Keratinocyte (primary cell): ENCODE results near the gene POLR2J3.
"Not testable (repeated sequence)": the region's sequence is repeated elsewhere in the genome, so short reads cannot be mapped to it uniquely, and the experiment has no call there.

Experiments
- EZH2 ChIP-seq: IDR thresholded peaks from one replicate; pipeline ENCODE4 v1.6.1; 2012; ENCODE audit warnings: inconsistent platforms, mild to moderate bottlenecking, low read length, moderate library complexity
- TF ChIP-seq, protein P1 (sequence below), 3 experiments: IDR thresholded peaks in 1 of 3; conservative IDR thresholded peaks in 1 of 3; optimal IDR thresholded peaks in 1 of 3; 2 replicates in 2 of 3; 3 replicates in 1 of 3; pipeline versions ENCODE3 to v1.5.1; 2011; ENCODE audit warnings: low read length in 3 of 3, mild to moderate bottlenecking in 3 of 3, moderate library complexity in 2 of 3, control low read depth in 1 of 3, inconsistent platforms in 1 of 3; ENCODE audit not compliant: insufficient read depth in 2 of 3; ENCODE audit errors: extremely low read depth in 1 of 3

DNA sequence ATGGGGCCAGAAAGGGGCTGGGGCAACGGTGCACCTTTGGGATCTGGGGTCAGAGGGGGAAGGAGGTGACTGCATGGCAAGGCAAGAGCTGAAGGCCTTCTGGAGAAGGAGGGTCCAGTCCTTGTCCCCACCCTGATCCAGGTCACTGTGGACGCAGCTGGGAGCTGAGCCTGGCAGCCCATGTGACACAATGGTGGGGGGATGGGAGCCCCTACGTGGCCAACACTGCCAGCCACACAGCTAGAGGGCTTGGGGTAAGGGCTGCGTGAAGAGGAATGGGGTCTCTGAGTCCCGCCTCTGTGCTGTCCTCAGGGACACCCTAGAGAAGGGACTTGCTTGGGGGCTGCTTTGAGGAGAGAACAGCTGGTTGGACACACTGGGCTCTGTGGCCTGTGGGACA lies 9.3 kb upstream of the POLR2J3 start:
- TF ChIP-seq, protein P1, sequence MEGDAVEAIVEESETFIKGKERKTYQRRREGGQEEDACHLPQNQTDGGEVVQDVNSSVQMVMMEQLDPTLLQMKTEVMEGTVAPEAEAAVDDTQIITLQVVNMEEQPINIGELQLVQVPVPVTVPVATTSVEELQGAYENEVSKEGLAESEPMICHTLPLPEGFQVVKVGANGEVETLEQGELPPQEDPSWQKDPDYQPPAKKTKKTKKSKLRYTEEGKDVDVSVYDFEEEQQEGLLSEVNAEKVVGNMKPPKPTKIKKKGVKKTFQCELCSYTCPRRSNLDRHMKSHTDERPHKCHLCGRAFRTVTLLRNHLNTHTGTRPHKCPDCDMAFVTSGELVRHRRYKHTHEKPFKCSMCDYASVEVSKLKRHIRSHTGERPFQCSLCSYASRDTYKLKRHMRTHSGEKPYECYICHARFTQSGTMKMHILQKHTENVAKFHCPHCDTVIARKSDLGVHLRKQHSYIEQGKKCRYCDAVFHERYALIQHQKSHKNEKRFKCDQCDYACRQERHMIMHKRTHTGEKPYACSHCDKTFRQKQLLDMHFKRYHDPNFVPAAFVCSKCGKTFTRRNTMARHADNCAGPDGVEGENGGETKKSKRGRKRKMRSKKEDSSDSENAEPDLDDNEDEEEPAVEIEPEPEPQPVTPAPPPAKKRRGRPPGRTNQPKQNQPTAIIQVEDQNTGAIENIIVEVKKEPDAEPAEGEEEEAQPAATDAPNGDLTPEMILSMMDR (optimal IDR thresholded peaks at IDR 0.05 in 1 of 3, IDR thresholded peaks at IDR 0.05 in 1 of 3, conservative IDR thresholded peaks at IDR 0.05 in 1 of 3; ENCODE audit: extremely low read depth in 1 of 3, insufficient read depth in 2 of 3, low read length in 3 of 3) = not testable (repeated sequence)
- not testable (repeated sequence) for TF ChIP-seq EZH2
